Breast epithelium (tissue), 4 donors: ENCODE measurements around the gene BCAS3. TPM values are rescaled to one million over a fixed set of nuclear protein-coding genes. Genes with fewer than 3 reads are reported as not detected.

Experiments
- DNase-seq, 2 donors: peaks; one replicate each; pipeline ENCODE4 v3.0.0-alpha.2; 2019; ENCODE audit warnings: low spot score in 2 of 2
- H3K27ac ChIP-seq, 2 donors: fragments of 200-600 bp; sonication (generic) in 1 of 2; one replicate each; pipeline ENCODE4 v1.5.1; 2016 to 2019; ENCODE audit warnings: mild to moderate bottlenecking in 1 of 2
- H3K27me3 ChIP-seq, 2 donors: fragments of 200-600 bp; sonication (generic) in 1 of 2; one replicate each; pipeline versions ENCODE4 v1.5.1 to v1.6.0; 2017 to 2019; ENCODE audit warnings: control low read depth in 1 of 2, mild to moderate bottlenecking in 1 of 2
- H3K36me3 ChIP-seq: fragments of 200-600 bp; one replicate; pipeline ENCODE4 v1.5.1; 2019
- H3K4me1 ChIP-seq, 2 donors: fragments of 200-600 bp; sonication (generic); one replicate each; pipeline ENCODE4 v1.5.1; 2016 to 2019; ENCODE audit warnings: control low read depth in 1 of 2
- H3K4me3 ChIP-seq, 3 donors: fragments of 200-600 bp; sonication (generic); 1 replicate in 2 of 3; 2 replicates in 1 of 3; pipeline ENCODE4 v1.5.1; 2016 to 2019; ENCODE audit warnings: mild to moderate bottlenecking in 3 of 3, moderate library complexity in 2 of 3
- H3K9me3 ChIP-seq, 2 donors: fragments of 200-600 bp; sonication (generic) in 1 of 2; one replicate each; pipeline ENCODE4 v1.5.1; 2016 to 2019; ENCODE audit warnings: control low read depth in 1 of 2
- CTCF ChIP-seq, 3 donors: fragments of 450-650 bp; IDR thresholded peaks; one replicate each; pipeline ENCODE4 v1.5.1; 2016 to 2017; ENCODE audit warnings: antibody characterized with exemption in 3 of 3, mild to moderate bottlenecking in 3 of 3, moderate library complexity in 3 of 3
- POLR2A ChIP-seq: fragments of 450-650 bp; IDR thresholded peaks from one replicate; pipeline ENCODE4 v1.6.1; 2016; ENCODE audit warnings: antibody characterized with exemption, mild to moderate bottlenecking, moderate library complexity
- POLR2AphosphoS5 ChIP-seq, 3 donors: sonication (generic); formaldehyde crosslinking; IDR thresholded peaks; one replicate each; pipeline ENCODE4 v1.6.1; 2017; ENCODE audit warnings: antibody characterized with exemption in 3 of 3
- intact Hi-C: fragments of 100-400 bp; cut with DNase I; formaldehyde crosslinking; loops from one replicate; pipeline ENCODE4 v1.15.1; 2023; ENCODE audit warnings: low total_unique reads
- total RNA-seq, 3 donors: library from RNA; depleted of rRNA; stranded (reverse); fragments of >200 nt; gene quantifications; one replicate each; pipeline ENCODE4 v1.1.0, GENCODE V29; 2016

The BCAS3 gene
- total RNA-seq, 3 donors from 2014 or later = 30.8 to 47.9 (median 31.2) TPM

GRCh38 chr17:61280338-61280737 is 602.7 kb downstream of the BCAS3 start:
- DNase-seq = no peak
- no peak overlapping the region for H3K4me3 ChIP-seq
- no peaks in the 10 kb centered on the region for H3K27me3 ChIP-seq
- no peak for TF ChIP-seq POLR2A
- no peak for TF ChIP-seq CTCF (IDR thresholded peaks at IDR 0.05)
- no peak for TF ChIP-seq POLR2AphosphoS5 (IDR thresholded peaks at IDR 0.05)
- H3K9me3 ChIP-seq = no peaks in the 10 kb centered on the region
- no peaks in the 10 kb centered on the region for H3K36me3 ChIP-seq
- H3K4me1 ChIP-seq = no peaks in the 10 kb centered on the region
- H3K27ac ChIP-seq = no peak overlapping the region
- intact Hi-C loops = no loop called here

DNA sequence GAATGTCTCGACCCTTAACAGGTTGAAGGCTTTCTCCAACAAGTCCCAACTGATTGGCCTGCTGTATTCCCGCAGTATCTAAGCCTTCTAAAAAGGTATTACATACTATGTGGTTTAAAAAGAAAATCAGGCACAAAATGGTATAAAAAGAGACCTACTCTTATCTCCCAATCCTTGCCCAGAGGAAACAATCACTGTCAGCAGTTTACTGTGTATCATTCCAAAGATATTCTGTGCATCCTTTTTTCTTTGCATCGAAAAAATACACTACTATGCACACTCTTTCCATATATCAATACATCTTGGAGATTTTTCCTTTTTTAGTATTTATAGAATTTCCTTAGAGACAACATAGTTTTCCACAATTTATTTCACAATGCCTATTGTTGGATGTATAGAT is 603.2 kb downstream of the BCAS3 start:
- Histone ChIP-seq H3K27me3 (no peaks in the 10 kb centered on the region), H3K9me3 (no peaks in the 10 kb centered on the region), H3K4me3 (no peak overlapping the region), H3K4me1 (no peaks in the 10 kb centered on the region), H3K36me3 (no peaks in the 10 kb centered on the region), H3K27ac (no peak overlapping the region)
- no peak for TF ChIP-seq POLR2A
- TF ChIP-seq POLR2AphosphoS5 (IDR thresholded peaks at IDR 0.05) = no peak
- TF ChIP-seq CTCF (IDR thresholded peaks at IDR 0.05) = no peak
- intact Hi-C loops = no loop called here
- no peak for DNase-seq

- no peak overlapping the region for H3K4me3 ChIP-seq
- DNase-seq = no peak
- H3K9me3 ChIP-seq = no peaks in the 10 kb centered on the region
- H3K27ac ChIP-seq = no peak overlapping the region
- no peaks in the 10 kb centered on the region for H3K36me3 ChIP-seq
- intact Hi-C loops = no loop called here
- H3K4me1 ChIP-seq = no peaks in the 10 kb centered on the region
- no peaks in the 10 kb centered on the region for H3K27me3 ChIP-seq
- TF ChIP-seq POLR2AphosphoS5 (IDR thresholded peaks at IDR 0.05) (no peak), POLR2A (no peak), CTCF (IDR thresholded peaks at IDR 0.05) (no peak)
These were observed 604.7 kb downstream of the BCAS3 start for GRCh38 chr17:61282377-61282776.

DNA sequence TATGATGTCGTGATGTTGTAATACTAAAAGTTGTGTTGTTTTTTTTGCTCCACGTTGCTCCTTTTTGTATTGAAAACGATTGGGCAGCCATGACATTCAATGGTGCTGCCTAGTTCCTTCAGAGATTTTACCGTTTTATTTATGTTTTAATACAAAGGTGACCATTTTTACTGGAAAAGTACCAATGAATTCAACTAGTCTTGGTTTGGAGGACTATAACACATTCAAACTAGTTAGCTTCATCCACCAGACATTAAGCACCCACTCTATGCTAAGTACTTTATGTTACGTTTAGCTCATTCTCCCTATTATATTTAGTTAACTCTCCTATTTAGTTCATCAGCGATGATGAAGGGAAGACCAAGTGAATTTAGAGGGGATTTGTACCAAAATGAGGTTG is 605.4 kb downstream of the BCAS3 start:
- H3K36me3 ChIP-seq = no peaks in the 10 kb centered on the region
- TF ChIP-seq POLR2A (no peak), POLR2AphosphoS5 (IDR thresholded peaks at IDR 0.05) (no peak), CTCF (IDR thresholded peaks at IDR 0.05) (no peak)
- DNase-seq = no peak
- no peaks in the 10 kb centered on the region for H3K27me3 ChIP-seq
- H3K4me1 ChIP-seq = no peaks in the 10 kb centered on the region
- no peak overlapping the region for H3K27ac ChIP-seq
- H3K9me3 ChIP-seq = no peaks in the 10 kb centered on the region
- intact Hi-C loops = no loop called here
- H3K4me3 ChIP-seq = no peak overlapping the region

- intact Hi-C loops = no loop called here
- Histone ChIP-seq H3K27me3 (no peaks in the 10 kb centered on the region), H3K4me1 (no peaks in the 10 kb centered on the region), H3K9me3 (no peaks in the 10 kb centered on the region), H3K36me3 (no peaks in the 10 kb centered on the region), H3K4me3 (no peak overlapping the region), H3K27ac (no peak overlapping the region)
- no peak for DNase-seq
- no peak for TF ChIP-seq CTCF (IDR thresholded peaks at IDR 0.05)
- TF ChIP-seq POLR2AphosphoS5 (IDR thresholded peaks at IDR 0.05) = no peak
- TF ChIP-seq POLR2A = no peak
These were observed 606.5 kb downstream of the BCAS3 start for GRCh38 chr17:61284174-61284573.
